K562 (cell line): ENCODE measurements around the gene MBNL1. TPM values are rescaled to one million over a fixed set of nuclear protein-coding genes. Genes with fewer than 3 reads are reported as not detected.
"Not testable (repeated sequence)": the region's sequence is repeated elsewhere in the genome, so short reads cannot be mapped to it uniquely, and the experiment has no call there.

Source experiments
- ATAC-seq: fragments of 200-7000 bp; cut with Tn5 transposase; 3 replicates; pipeline ENCODE4 v1.9.1; 2020; ENCODE audit warnings: moderate library complexity
- BruUV-seq: library from RNA; stranded (reverse); fragments of 400-500 nt; replicated peaks from 2 replicates; lab custom pipeline; 2021; lab: Mats Ljungman, UMichigan
- CTCF ChIA-PET: fragments of 300-600 bp; formaldehyde crosslinking; extraction: SDS; loops from one replicate; lab custom pipeline; 2021; ENCODE audit warnings: low intra/inter-chr PET ratio; lab: Yijun Ruan, JAX
- POLR2A ChIA-PET: fragments of 300-600, 350-650 bp; sonication (Branson Sonifier 250); formaldehyde crosslinking; extraction: SDS; loops from one replicate; lab custom pipeline; 2021; ENCODE audit warnings: antibody characterized with exemption, inconsistent platforms; lab: Yijun Ruan, JAX
- DNase-seq, 4 experiments: peaks; one replicate each; pipeline versions ENCODE4 v3.0.0 to v3.0.0-alpha.2; 2011 to 2018; ENCODE audit warnings: low spot score in 3 of 4, mixed read lengths in 3 of 4; ENCODE audit errors: extremely low read depth in 1 of 4
- FAIRE-seq: peaks from 2 replicates; lab custom pipeline; 2011; peaks lifted over from hg19 to GRCh38; lab: Jason Lieb, UNC
- H2AFZ ChIP-seq: 2 replicates; pipeline ENCODE4 v1.6.0; 2011; ENCODE audit warnings: low read depth, low read length, control low read depth, inconsistent platforms
- H3K27ac ChIP-seq: fragments of 200-600 bp; 3 replicates; pipeline ENCODE4 v1.8.0; 2011; ENCODE audit warnings: low read depth, mild to moderate bottlenecking, control low read depth, inconsistent platforms, low read length, moderate library complexity, mixed read lengths; ENCODE audit errors: extremely low read depth
- H3K27me3 ChIP-seq, 2 experiments: fragments of 300-600 bp in 1 of 2; 2 replicates in 1 of 2; 3 replicates in 1 of 2; pipeline versions ENCODE4 v1.6.0 to v1.8.0; 2011; ENCODE audit warnings: inconsistent platforms in 2 of 2, low read length in 2 of 2, mild to moderate bottlenecking in 1 of 2, mixed read lengths in 1 of 2, moderate library complexity in 1 of 2; ENCODE audit not compliant: control insufficient read depth in 2 of 2, insufficient read depth in 2 of 2
- H3K36me3 ChIP-seq: fragments of 300-600 bp; 3 replicates; pipeline ENCODE4 v1.8.0; 2011; ENCODE audit warnings: mild to moderate bottlenecking, low read length, inconsistent platforms; ENCODE audit not compliant: control insufficient read depth, insufficient read depth
- H3K4me1 ChIP-seq, 2 experiments: fragments of 200-600 bp in 1 of 2; replicated peaks in 1 of 2; 2 replicates in 1 of 2; 3 replicates in 1 of 2; pipeline versions ENCODE4 v1.5.1 to v1.8.0; 2011; ENCODE audit warnings: inconsistent platforms in 2 of 2, low read length in 2 of 2, mild to moderate bottlenecking in 1 of 2, mixed read lengths in 1 of 2, moderate library complexity in 1 of 2; ENCODE audit not compliant: control insufficient read depth in 2 of 2, insufficient read depth in 2 of 2
- H3K4me2 ChIP-seq: 2 replicates; pipeline ENCODE4 v1.6.1; 2011; ENCODE audit warnings: low read length, control low read depth, inconsistent platforms, mixed read lengths; ENCODE audit not compliant: insufficient read depth
- H3K4me3 ChIP-seq: fragments of 200-600 bp; sonication (generic), shearing (Covaris generic); 2 replicates; pipeline ENCODE4 v1.5.1; 2016; ENCODE audit warnings: control low read depth, inconsistent platforms
- H3K79me2 ChIP-seq: fragments of 200-600 bp; 3 replicates; pipeline ENCODE4 v1.8.0; 2011; ENCODE audit warnings: low read length, inconsistent platforms; ENCODE audit not compliant: control insufficient read depth, insufficient read depth
- H3K9ac ChIP-seq, 2 experiments: 2 replicates each; pipeline versions ENCODE4 v1.6.0 to v1.6.1; 2011; ENCODE audit warnings: low read depth in 2 of 2, low read length in 2 of 2, control low read depth in 1 of 2, inconsistent platforms in 1 of 2, mild to moderate bottlenecking in 1 of 2, mixed read lengths in 1 of 2; ENCODE audit not compliant: insufficient read depth in 1 of 2
- H3K9me1 ChIP-seq: one replicate; pipeline ENCODE4 v1.6.0; 2011; ENCODE audit warnings: inconsistent platforms, mild to moderate bottlenecking, low read length, moderate library complexity; ENCODE audit not compliant: control insufficient read depth, insufficient read depth
- H3K9me3 ChIP-seq: replicated peaks from 2 replicates; pipeline ENCODE4 v1.5.1; 2011; ENCODE audit warnings: low read depth, low read length, inconsistent platforms; ENCODE audit not compliant: control insufficient read depth, insufficient read depth
- H4K20me1 ChIP-seq: replicated peaks from 2 replicates; pipeline ENCODE4 v1.6.1; 2011; ENCODE audit warnings: low read length, inconsistent platforms, mixed read lengths; ENCODE audit not compliant: control insufficient read depth, insufficient read depth
- CEBPB ChIP-seq: fragments of 450-650 bp; IDR thresholded peaks from 2 replicates; pipeline ENCODE4 v1.6.1; 2016; ENCODE audit warnings: missing genetic modification characterization, missing compliant biosample characterization
- CREBBP ChIP-seq: IDR thresholded peaks from one replicate; pipeline ENCODE4 v1.6.1; 2012; ENCODE audit warnings: low read depth, mild to moderate bottlenecking, control low read depth, inconsistent platforms, low read length
- GATA2 ChIP-seq: sonication (generic); formaldehyde crosslinking; IDR thresholded peaks from 2 replicates; pipeline ENCODE4 v1.4.0; 2020; ENCODE audit warnings: mild to moderate bottlenecking, missing genetic modification reagents
- POLR2G ChIP-seq: fragments of 200-400 bp; formaldehyde crosslinking; IDR thresholded peaks from 2 replicates; pipeline ENCODE4 v1.6.1; 2017; ENCODE audit warnings: low read depth, mild to moderate bottlenecking, antibody characterized with exemption, low read length, moderate library complexity
- RBM14 ChIP-seq: fragments of 200-400 bp; formaldehyde crosslinking; IDR thresholded peaks from 2 replicates; pipeline ENCODE4 v1.6.1; 2018; ENCODE audit warnings: low read depth, mild to moderate bottlenecking, low read length, moderate library complexity, borderline replicate concordance; ENCODE audit not compliant: insufficient read depth
- TOE1 ChIP-seq, 2 experiments: fragments of 450-650 bp in 1 of 2; sonication (generic) in 1 of 2; formaldehyde crosslinking in 1 of 2; IDR thresholded peaks; 2 replicates each; pipeline versions ENCODE4 v1.7.1 to v1.8.0; 2016 to 2022; ENCODE audit warnings: borderline replicate concordance in 2 of 2, mild to moderate bottlenecking in 2 of 2, antibody characterized with exemption in 1 of 2, inconsistent platforms in 1 of 2, low read depth in 1 of 2, missing genetic modification reagents in 1 of 2, moderate library complexity in 1 of 2
- WHSC1 ChIP-seq: IDR thresholded peaks from one replicate; pipeline ENCODE4 v1.6.1; 2012; ENCODE audit warnings: low read length, control low read depth, inconsistent platforms
- WGBS: fragments of 100-300 bp; shearing (Covaris generic); methylation state at CpG from one replicate; pipeline ENCODE4 v1.1.6; 2016; ENCODE audit warnings: low coverage, mixed read lengths; ENCODE audit not compliant: insufficient coverage; ENCODE audit errors: missing lambda C conversion rate; 5-methylcytosine and 5-hydroxymethylcytosine counted together
- in situ Hi-C: fragments of 300-500 bp; cut with MboI; formaldehyde crosslinking; loops from 4 replicates; pipeline ENCODE4 v1.15.0; 2018; ENCODE audit warnings: inconsistent platforms, mixed read lengths
- intact Hi-C: fragments of 100-400 bp; cut with micrococcal nuclease; formaldehyde crosslinking; loops from 2 replicates; pipeline ENCODE4 v1.14.2; 2022
- polyA plus RNA-seq, 8 experiments: library from polyadenylated mRNA; depleted of rRNA in 4 of 8; stranded (reverse) in 5 of 8; unstranded in 3 of 8; fragments of >200 nt; fragmentation: Nextera tagmentation in 2 of 8; fragmentation: Illumina TruSeq in 1 of 8; extraction: Ambion mirVana in 2 of 8; extraction: Trizol in 1 of 8; gene quantifications; 2 replicates each; pipeline versions ENCODE4 v1.2.1 to v1.2.3, GENCODE V29; 2011 to 2014; ENCODE audit warnings: inconsistent platforms in 1 of 8, missing spikeins in 1 of 8
- total RNA-seq, 7 experiments: library from RNA; depleted of rRNA in 6 of 7; stranded (reverse); fragments of >200 nt in 6 of 7; fragmentation: Illumina TruSeq in 2 of 7; extraction: Trizol in 2 of 7; gene quantifications; 2 replicates each; pipeline versions ENCODE4 v1.2.1 to v1.2.3, GENCODE V29; 2011 to 2021; ENCODE audit warnings: low replicate concordance in 1 of 7

MBNL1 gene
- total and polyA plus RNA-seq, 9 of the 15 experiments (the other 6 are each of a cell fraction or from before 2014, with no cell fraction given) = 70.3 to 243 (median 220) TPM

DNA sequence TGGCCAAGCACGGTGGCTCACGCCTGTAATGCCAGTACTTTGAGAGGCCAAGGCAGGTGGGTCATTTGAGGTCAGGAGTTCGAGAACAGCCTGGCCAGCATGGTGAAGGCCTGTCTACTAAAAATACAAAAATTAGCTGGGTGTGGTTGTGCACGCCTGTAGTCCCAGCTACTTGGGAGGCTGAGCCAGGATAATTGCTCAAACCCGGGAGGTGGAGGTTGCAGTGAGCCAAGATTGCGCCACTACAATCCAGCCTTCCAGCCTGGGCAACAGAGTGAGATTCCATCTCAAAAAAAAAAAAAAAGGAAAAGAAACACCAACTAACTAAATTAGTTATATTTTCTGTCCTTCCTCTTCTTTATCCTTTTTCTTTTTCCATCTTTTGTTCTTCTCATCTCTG is 68.6 kb downstream of the MBNL1 start:
- not testable (repeated sequence) for DNase-seq, FAIRE-seq, H2AFZ ChIP-seq, H3K9ac ChIP-seq
- TF ChIP-seq CEBPB (tag) = 0 out of 2 replicates have a peak, but pooled peaks have one; percentile 19
- peak; percentile 27; the same call in 1 of the 2 replicates for TF ChIP-seq POLR2G
- TF ChIP-seq, all 486 proteins: peak for 2; not testable (repeated sequence) for 484
- H3K27ac ChIP-seq, H3K4me3 ChIP-seq, intact Hi-C loops, H3K4me1 ChIP-seq, H4K20me1 ChIP-seq, H3K9me1 ChIP-seq, ATAC-seq, in situ Hi-C loops, H3K4me2 ChIP-seq, BruUV-seq, CTCF ChIA-PET, H3K27me3 ChIP-seq, H3K9me3 ChIP-seq: not testable (repeated sequence)
- H3K79me2 ChIP-seq = peaks cover 100% of the 10 kb centered on the region
- peaks cover 90% of the 10 kb centered on the region for H3K36me3 ChIP-seq
- 84% methylated on average over 4 of the region's 6 CpGs for WGBS
- POLR2A ChIA-PET = interaction anchor here (1.3 kb wide), 1 partner anchor 29 kb away, joined by 4 read pairs; no protein-coding TSS in a partner anchor

DNA sequence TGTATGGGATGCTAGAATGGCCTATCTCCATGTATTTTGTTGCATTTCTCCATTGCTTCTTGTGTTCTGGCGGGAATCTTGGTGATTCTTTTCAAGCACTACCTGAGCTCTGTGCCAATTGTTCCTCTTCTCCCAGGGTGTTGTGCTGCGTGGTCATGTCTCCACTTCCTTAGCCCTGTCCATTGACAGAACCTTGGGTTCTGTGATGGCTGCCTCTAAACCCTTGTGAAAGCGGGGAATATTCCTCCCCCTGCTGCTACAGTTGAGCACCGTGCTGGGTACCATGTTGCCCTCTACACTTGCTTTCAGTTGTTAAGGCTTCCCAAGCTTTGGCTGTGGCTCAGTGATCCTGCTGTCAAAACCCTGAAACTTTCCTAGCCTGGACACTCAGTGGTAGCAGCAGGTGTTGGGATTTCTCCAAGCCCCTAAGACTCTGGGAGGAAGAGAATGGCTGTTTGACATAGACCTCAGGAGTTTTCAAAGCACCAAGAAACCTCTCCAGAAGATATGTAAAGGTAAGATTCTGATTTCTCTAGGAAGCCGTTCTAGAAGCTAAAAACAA is 69.5 kb downstream of the MBNL1 start:
- Histone ChIP-seq H3K9me1 (no peaks in the 10 kb centered on the region), H3K9me3 (no peaks in the 10 kb centered on the region), H3K27me3 (no peaks in the 10 kb centered on the region), H3K36me3 (peaks cover 88% of the 10 kb centered on the region), H3K27ac (no peak overlapping the region), H3K4me3 (no peak overlapping the region), H3K4me2 (no peak overlapping the region), H2AFZ (no peak overlapping the region), H3K4me1 (peaks cover 3 to 6% of the 10 kb centered on the region in 2 experiments; a peak in 2 of 5 replicates), H3K79me2 (peaks cover 100% of the 10 kb centered on the region), H3K9ac (no peak overlapping the region), H4K20me1 (peaks cover 7% of the 10 kb centered on the region; the same call in 1 of the 2 replicates)
- no peak for FAIRE-seq
- no peak for DNase-seq
- ChIA-PET POLR2A (interaction anchor here (1.1 kb wide), 1 partner anchor 13 kb away, joined by 3 read pairs; no protein-coding TSS in a partner anchor), CTCF (no interaction called here)
- ATAC-seq = peak; percentile 54
- in situ Hi-C loops = no loop called here
- WGBS = 89% methylated on average over 5 of the region's 5 CpGs
- TF ChIP-seq CEBPB (tag) (no peak), CREBBP (no peak), TOE1 (IDR thresholded peaks at IDR 0.05; ENCODE audit: borderline replicate concordance) (no peak), TOE1 (CRISPR knock-in tag; IDR thresholded peaks at IDR 0.05; ENCODE audit: borderline replicate concordance, low read depth) (no peak), GATA2 (CRISPR knock-in tag) (no peak), WHSC1 (peak; percentile 75), RBM14 (no peak)
- no TSS peak for BruUV-seq
- intact Hi-C loops = no loop called here
